ENCODE measurements around the gene MEIS2.

MEIS2 gene

GRCh38 chr15:37098468-37099318 lies 1.7 kb downstream of the MEIS2 start:
- DNase-seq (ENCODE audit: low read depth): no peak

- no peak for DNase-seq (ENCODE audit: low read depth)
Observed at GRCh38 chr15:37097144-37097919, 3.0 kb downstream of the MEIS2 start.

- DNase-seq (ENCODE audit: low read depth): no peak
Observed at GRCh38 chr15:37096558-37097143, 3.7 kb downstream of the MEIS2 start.

GRCh38 chr15:37095770-37096557 lies 4.4 kb downstream of the MEIS2 start:
- DNase-seq (ENCODE audit: low read depth): no peak

GRCh38 chr15:37094915-37095711 lies 5.2 kb downstream of the MEIS2 start:
- no peak for DNase-seq (ENCODE audit: low read depth)

- no peak for DNase-seq (ENCODE audit: low read depth)
Observed at GRCh38 chr15:37094333-37094914, 5.9 kb downstream of the MEIS2 start.

- DNase-seq (ENCODE audit: low read depth): no peak
Observed at GRCh38 chr15:37093480-37094332, 6.6 kb downstream of the MEIS2 start.

- no peak for DNase-seq (ENCODE audit: low read depth)
Observed at GRCh38 chr15:37090543-37091175, 9.7 kb downstream of the MEIS2 start.

GRCh38 chr15:37088436-37088835 lies 11.9 kb downstream of the MEIS2 start:
- no peak for DNase-seq (ENCODE audit: low read depth)

GRCh38 chr15:37087131-37087588 lies 13.2 kb downstream of the MEIS2 start:
- DNase-seq (ENCODE audit: low read depth): no peak

GRCh38 chr15:37086521-37086920 lies 13.8 kb downstream of the MEIS2 start:
- no peak for DNase-seq (ENCODE audit: low read depth)

GRCh38 chr15:37086120-37086519 lies 14.2 kb downstream of the MEIS2 start:
- DNase-seq (ENCODE audit: low read depth): no peak

GRCh38 chr15:37084602-37085001 lies 15.7 kb downstream of the MEIS2 start:
- no peak for DNase-seq (ENCODE audit: low read depth)

- DNase-seq (ENCODE audit: low read depth): no peak
Observed at GRCh38 chr15:37083610-37084009, 16.7 kb downstream of the MEIS2 start.

- DNase-seq (ENCODE audit: low read depth): no peak
Observed at GRCh38 chr15:37081983-37082382, 18.4 kb downstream of the MEIS2 start.

- DNase-seq (ENCODE audit: low read depth): no peak
Observed at GRCh38 chr15:37080261-37080921, 20.0 kb downstream of the MEIS2 start.

GRCh38 chr15:37079726-37080125 lies 20.6 kb downstream of the MEIS2 start:
- DNase-seq (ENCODE audit: low read depth): no peak

GRCh38 chr15:37078566-37078965 lies 21.8 kb downstream of the MEIS2 start:
- DNase-seq (ENCODE audit: low read depth): no peak

Data from activated gamma-delta T cell treated with anti-CD3 and anti-CD28 coated beads, Interleukin-2, amount 50 U/mL, for 16 hours (primary cell).